Superior temporal gyrus (tissue), 1 donor: ENCODE data around the gene KIFC1.
"Not testable (repeated sequence)": the region's sequence is repeated elsewhere in the genome, so short reads cannot be mapped to it uniquely, and the experiment has no call there.

Source experiments
- DNase-seq: peaks from one replicate; pipeline ENCODE4 v3.0.0-alpha.2; 2016; ENCODE audit errors: extremely low spot score

KIFC1 gene

DNA sequence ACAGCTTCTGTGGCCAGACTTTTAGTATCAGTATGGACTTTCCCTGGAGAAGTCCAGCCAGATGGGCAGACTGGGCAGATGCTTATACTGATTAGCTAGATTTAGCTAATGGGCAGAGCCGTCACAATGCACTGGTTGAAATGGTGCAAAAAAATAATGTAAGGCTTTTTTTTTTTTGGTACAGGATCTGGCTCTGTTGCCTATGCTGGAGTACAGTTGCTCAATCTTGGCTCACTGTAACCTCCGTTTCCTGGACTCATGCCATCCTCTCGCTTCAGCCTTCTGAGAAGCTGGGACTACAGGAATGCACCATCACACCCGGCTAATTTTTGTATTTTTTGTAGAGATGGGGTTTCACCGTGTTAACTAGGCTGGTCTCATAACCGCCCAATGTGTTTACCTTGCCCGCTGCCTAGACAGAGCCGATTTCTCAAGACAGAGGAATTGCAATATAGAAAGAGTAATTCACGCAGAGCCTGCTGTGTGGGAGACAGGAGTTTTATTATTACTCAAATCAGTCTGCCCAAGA lies 16.4 kb upstream of the KIFC1 start:
- peak; percentile 40 for DNase-seq

GRCh38 chr6:33377171-33377570 lies 14.5 kb upstream of the KIFC1 start:
- DNase-seq: no peak

GRCh38 chr6:33379184-33379583 lies 12.4 kb upstream of the KIFC1 start:
- DNase-seq: not testable (repeated sequence)

DNA sequence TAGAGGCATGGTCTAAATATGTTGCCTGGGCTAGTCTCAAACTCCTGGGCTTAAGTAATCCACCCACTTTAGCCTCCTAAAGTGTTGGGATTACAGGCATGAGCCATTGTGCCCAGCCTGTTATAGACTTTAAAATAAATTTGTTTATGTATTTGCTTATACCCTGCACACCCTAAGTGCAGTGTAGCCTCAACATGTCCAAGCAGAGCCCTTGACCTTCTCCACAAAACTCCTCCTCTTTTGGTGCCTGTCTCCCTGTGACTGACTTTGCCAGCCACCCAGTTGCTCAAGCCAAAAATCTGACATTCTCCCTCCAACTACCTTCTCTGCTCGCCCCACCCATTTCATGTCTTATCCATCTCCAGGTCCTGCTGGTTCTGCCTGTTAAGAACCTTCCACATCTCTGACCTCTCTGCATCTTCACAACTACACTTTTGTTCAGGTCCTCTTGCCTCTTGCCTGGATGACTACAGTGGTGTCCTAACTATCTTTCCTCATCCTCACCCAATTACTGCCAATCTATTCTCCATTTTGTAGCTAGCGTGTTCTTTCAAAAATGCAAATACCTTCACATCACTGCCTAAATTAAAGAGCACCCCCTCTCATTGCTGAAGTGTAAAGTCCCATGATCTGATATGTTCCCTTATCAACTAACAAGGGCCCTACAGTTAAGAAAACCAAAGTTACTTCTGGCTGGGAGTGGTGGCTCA lies 11.2 kb upstream of the KIFC1 start:
- no peak for DNase-seq

DNA sequence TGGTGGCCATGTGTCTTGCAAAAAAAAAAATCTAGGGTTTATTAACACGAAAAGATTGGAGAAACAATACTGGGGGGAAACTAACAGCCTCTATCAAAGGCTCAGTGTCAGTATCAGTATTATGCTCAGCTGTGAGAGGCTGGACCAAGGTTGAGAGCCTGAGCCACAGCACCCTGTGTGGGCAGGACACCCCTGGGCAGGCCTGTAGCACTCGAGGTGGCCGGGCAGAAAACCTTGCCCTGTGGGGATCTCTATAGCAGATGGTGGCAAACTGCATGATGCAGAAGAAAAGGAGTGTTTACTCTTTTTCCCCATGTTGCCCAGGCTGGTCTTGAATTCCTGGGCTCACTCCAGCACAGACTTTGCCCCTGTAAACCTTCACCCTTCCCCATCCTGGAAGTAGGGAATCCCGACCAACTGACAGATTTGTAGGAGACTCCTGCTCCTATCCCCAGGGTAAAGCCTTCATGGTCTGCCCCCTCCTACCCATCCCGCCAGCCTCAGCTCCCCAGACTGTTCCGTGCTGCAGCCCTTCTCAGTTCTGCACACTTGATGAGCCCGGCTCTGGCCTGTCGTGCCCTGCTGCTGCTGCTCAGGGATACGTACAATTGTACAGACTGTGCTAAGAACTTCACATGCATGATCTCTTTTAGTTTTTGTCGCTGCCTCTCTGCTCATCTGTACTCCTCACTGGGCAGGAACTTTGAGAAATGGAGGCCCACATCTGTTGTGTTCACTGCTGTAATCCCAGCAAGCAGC lies 8.0 kb upstream of the KIFC1 start:
- DNase-seq: no peak

DNA sequence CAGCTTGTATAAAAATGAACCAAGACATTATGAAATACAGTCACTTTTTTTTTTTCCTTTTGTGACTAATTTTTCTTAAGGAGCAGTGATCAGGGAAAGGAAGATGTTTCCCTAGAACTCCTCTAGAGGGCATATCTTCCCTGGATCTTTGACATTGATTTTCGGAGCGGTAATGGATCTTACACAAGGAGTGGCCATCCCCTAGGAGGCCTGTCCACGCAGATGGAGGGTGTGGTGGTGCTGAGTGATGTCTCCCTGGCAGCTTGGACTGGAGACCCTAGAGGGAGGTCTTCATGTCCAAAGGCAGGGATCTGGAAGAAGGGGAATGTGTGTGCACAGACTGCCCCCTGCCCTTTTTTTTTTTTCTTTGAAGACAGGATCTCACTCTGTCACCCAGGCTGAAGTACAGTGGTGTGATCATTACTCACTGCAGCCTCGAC lies 7.0 kb upstream of the KIFC1 start:
- DNase-seq: peak; percentile 28

- DNase-seq: no peak
Observed at GRCh38 chr6:33390173-33390572, 1.4 kb upstream of the KIFC1 start.

DNA sequence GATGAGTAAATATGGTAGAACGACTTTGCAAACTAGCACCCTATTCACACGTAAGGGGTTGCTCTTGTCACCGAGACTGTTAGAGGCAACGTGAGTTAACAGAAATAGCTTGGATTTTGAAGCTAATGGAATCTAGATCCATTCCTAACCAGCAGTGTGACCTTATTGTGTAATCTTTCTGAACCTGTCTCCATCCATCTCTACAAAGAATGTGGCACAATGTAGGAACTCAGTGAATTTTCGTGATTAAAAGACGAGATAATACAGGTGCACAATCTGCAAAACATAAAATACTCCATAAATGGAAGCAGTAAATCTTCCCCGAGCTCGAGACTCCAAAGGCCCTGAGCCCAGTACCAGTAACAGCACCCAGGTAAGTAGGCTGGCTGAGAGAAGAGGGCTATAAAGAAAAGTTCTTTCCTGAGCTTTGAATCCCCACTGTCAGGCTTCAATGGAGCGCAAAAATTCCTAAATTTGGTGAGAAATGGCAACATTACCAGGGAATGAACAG lies 801 bp upstream of the KIFC1 start:
- no peak for DNase-seq

- DNase-seq: no peak
Observed at GRCh38 chr6:33391922-33392594, 435 bp downstream of the KIFC1 start.

DNA sequence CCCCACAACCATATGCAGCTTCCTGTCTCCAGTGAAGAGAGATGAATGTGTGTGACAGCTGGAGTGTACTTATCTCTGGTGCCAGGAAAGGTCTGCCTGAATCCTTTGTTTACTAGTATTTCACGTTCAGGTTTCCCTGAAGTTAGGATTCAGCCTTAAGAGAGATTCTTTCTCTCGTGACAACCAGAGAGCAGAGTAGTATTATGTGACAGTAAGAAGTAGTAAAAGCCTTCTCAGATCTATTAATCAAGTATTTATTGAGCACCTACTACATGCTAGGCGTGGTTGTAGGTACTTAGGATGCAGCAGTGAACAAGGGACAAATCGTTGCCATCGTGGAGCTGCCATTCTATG lies 949 bp downstream of the KIFC1 start:
- DNase-seq: no peak

GRCh38 chr6:33392979-33393378 lies 1.4 kb downstream of the KIFC1 start:
- DNase-seq: no peak

DNA sequence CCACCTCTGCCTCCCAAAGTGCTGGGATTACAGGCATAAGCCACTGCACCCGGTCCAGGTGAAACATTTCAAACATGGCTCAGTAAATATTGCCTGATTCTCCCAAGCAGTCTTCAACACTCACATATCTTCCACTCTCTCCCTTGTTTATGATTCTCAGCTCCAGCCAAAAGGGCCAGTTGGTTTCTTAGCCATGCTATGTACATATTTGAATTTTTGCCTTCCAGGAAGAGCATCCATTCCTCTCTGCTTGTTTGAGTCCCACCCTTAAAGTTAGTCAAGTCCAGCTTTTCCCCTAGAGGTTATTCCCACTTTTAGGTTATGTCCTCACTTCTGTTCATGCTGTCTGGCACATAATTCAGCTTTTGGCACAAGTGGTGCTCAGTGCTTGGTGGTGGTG lies 5.9 kb downstream of the KIFC1 start:
- no peak for DNase-seq

GRCh38 chr6:33398601-33399000 lies 7.0 kb downstream of the KIFC1 start:
- not testable (repeated sequence) for DNase-seq

DNA sequence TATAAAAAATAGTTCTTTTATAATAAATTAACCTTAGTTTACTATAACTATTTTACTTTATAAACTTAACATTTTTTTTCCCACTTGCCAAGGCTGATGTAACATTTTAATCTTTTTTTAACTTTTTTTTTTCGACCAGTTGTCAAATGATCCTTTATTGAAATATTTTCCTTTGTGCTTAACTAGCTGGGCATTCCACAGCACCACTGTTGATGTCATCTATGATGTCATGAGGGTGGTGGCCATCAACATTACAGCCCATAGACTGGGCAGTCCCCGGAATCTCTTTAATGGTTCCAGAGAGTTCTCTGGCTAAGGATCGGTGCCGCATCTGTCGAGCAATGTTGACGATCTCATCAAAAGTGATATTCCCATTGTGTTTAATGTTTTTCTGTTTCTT lies 8.3 kb downstream of the KIFC1 start:
- DNase-seq: not testable (repeated sequence)

DNA sequence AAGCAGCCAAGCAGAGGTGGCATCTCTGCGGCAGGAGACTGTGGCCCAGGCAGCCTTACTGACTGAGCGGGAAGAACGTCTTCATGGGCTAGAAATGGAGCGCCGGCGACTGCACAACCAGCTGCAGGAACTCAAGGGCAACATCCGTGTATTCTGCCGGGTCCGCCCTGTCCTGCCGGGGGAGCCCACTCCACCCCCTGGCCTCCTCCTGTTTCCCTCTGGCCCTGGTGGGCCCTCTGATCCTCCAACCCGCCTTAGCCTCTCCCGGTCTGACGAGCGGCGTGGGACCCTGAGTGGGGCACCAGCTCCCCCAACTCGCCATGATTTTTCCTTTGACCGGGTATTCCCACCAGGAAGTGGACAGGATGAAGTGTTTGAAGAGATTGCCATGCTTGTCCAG lies 13.3 kb downstream of the KIFC1 start:
- DNase-seq: no peak

- DNase-seq: no peak
Observed at GRCh38 chr6:33405386-33405940, 13.8 kb downstream of the KIFC1 start.

- no peak for DNase-seq
Observed at GRCh38 chr6:33406126-33406525, 14.5 kb downstream of the KIFC1 start.

DNA sequence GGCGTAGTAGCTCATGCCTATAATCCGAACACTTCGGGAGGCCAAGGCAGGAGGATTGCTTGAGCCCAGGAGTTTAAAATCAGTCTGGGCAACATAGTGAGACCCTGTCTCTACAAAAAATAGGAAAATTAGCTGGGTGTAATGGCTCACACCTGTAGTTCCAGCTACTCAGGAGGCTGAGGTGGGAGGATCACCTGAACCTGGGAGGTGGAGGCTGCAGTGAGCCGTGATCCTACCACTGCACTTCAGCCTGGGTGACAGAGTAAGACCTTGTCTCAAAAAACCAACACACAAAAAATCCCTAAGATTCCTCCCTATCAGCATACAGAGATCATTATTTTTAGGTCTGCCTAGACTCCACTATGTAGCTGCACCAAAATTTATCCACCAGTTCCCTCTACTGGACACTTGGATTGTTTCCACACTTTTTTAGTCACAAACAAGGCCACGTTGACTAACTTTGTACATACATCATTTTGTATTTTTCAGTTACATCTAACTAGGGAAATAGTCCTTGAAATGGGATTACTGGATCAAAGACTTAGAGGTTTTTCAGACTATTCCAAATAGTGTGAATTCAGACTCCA lies 15.6 kb downstream of the KIFC1 start:
- DNase-seq: no peak

DNA sequence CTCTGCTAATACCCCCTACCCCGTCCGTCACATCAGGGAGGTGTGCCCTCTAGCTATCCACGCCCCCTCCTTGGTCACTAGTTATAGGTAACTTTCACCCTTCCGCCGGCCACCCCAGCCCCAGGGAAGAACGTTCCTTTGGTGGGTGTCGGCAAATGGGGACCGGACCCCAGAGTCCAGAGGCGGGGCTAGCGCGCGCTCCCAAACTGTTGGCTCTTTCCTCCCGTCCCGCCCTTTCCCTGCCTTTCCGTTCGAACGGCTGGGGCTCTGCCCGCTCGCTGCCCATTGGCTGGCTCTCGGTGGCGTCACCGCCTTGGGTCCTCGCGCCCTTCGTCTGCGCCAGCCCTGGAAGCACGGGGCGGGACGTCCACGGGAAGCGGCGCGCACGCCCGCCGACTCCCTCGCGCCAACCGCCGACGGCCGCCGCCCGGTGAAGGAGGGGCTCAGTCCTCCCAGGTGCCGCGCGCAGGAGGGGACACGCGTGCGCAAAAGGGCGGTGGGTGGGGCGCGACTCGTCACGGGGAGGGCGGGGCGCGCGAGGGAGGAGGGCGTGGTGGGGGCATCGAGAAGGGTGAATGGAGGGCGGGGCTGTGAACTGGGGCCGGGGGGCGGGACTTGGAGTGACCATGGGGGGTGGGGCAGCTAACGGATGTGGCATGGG lies 18.6 kb downstream of the KIFC1 start:
- peak; percentile 95 for DNase-seq

- no peak for DNase-seq
Observed at GRCh38 chr6:33410711-33411631, 19.3 kb downstream of the KIFC1 start, which contains the start of gene PHF1. PHF1 (plus strand) TSS chr6:33411014; CDS start chr6:33412264, 1,250 bp downstream.
